HG03135 (cell line): ENCODE results near the gene SCD.
"Not testable (repeated sequence)": the region's sequence is repeated elsewhere in the genome, so short reads cannot be mapped to it uniquely, and the experiment has no call there.

Experiments
- ATAC-seq: cut with Tn5 transposase; IDR thresholded peaks from one replicate; pipeline ENCODE4 v1.9.1; 2021; ENCODE audit warnings: mild to moderate bottlenecking, moderate library complexity; ENCODE audit not compliant: unreplicated experiment

The SCD gene

DNA sequence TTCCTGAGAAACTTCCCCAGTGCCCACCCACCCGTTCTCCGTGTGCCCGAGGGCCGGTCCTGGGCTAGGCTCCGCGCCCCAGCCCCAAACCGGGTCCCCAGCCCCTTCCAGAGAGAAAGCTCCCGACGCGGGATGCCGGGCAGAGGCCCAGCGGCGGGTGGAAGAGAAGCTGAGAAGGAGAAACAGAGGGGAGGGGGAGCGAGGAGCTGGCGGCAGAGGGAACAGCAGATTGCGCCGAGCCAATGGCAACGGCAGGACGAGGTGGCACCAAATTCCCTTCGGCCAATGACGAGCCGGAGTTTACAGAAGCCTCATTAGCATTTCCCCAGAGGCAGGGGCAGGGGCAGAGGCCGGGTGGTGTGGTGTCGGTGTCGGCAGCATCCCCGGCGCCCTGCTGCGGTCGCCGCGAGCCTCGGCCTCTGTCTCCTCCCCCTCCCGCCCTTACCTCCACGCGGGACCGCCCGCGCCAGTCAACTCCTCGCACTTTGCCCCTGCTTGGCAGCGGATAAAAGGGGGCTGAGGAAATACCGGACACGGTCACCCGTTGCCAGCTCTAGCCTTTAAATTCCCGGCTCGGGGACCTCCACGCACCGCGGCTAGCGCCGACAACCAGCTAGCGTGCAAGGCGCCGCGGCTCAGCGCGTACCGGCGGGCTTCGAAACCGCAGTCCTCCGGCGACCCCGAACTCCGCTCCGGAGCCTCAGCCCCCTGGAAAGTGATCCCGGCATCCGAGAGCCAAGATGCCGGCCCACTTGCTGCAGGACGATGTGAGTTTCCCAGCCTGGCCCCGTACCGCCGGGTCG, at the start of gene SCD:
Gene SCD (plus strand): TSS at position 469 of the 803 bp plus-strand sequence. CDS start 272 bp downstream, at position 741.
- peak; percentile 88 for ATAC-seq

DNA sequence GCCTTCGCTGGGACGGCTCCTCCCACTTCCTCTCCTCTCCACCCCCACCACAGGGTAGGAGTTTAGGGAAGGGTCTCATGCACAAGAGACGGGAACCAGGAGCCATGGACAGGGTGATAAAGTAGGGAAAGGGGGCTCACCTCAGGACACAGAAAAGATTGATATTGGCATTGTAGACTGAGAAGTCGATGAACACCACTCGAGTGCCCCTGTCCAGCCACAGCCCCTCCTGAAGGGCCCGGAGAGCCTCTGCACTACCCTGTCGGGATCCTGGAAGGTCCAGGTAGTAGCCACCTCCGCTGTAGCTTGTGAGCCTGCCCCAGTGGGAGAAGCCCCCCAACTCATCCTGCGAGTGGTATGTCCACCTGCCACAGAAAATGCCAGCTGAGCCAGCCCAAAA, 49.8 kb upstream of the SCD start:
- no peak for ATAC-seq

DNA sequence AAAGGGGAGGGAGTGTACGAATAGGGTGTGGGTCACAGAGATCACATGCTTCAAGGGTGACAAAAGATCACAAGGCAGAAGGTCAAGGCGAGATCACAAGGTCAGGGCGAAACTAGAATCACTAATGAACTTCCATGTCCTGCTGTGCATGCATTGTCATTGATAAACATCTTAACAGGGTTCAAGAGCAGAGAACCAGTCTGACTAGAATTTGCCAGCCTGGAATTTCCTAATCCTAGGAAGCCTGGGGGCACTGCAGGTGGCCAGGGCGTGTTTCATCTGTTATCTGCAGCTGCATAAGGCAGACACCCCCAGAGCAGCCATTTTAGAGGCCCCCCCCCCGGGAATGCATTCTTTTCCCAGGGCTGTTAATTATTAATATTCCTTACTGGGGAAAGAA, 45.9 kb upstream of the SCD start:
- not testable (repeated sequence) for ATAC-seq

DNA sequence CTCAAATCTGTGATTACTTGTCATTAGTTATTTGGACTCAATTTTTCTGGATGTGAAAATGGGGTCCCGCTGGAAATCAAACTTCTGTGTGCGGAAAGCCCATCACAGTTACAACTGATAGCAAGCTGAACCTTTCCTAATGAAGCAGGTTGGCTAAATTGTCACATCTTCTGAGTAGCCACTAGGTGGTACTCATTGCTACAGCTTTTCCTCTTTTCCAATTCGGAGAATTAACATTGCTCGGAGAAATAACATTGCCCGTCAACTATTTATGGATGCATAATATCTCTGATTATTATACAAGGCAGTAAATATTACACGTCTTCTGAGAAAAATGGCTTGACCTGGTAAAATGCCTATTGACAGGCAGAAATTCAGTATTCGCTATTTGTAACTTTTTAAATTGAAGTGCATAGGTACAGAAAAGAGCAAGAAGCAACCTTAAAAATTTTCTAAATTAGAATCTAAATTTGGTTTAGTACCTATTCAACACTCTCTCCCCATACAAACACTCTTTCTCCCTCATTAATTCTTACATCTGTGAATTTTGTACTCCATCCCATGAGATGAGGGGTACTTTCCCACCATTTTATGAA, 43.2 kb upstream of the SCD start:
- no peak for ATAC-seq

DNA sequence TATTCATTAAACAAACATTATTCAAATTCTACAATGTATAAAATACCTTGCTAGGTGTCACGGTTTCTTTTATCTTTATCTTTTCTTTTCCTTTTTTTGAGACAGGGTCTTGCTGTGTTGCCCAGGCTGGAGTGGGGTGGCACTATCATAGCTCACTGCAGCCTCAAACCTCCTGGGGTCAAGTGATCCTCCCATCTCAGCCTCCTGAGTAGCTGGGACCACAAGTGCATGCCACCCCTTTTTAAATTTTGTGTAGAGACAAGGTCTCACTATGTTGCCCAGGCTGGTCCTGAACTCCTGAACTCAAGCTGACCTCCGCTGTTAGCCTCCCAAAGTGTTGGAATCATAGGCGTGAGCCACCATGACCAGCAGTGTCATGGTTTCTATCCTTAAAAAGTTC, 42.6 kb upstream of the SCD start:
- ATAC-seq, result no peak

DNA sequence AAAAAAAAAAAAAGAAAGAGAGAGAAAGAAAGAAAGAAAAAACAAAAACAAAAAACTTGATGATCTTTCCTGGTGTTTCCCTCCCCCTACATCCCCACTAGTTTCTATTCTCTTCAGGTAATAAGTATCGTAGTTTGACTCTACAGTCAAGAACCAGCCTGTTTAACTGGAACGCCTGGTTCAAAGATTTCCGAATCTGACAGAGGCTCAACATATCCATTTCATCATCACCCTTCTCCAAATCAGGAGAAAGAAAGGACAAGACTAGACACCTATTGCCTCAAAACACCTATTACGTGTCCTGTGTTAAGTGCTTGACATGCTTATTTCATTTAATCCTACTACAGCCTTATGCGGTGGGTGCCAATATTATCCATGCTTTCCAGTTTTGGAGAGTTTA, 40.2 kb upstream of the SCD start:
- ATAC-seq, result no peak

DNA sequence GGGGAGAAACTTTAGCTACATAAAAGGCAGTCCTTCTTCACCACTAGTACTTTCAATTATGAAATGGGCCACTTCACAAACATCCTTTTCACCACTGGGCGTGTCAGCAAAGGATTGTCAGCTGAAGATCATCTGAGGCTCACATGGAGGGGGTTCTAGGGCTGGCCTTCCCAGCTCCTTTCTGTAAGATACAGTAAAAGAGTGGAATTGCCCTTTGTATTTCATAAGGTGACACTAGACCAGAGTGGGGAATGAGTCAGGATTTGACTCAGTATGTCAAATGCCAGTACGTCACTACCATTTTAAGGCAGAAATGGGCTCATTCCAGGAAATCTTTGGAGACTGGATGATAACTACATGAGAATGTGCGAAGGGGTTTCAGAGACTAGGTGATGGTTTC, 39.3 kb upstream of the SCD start:
- ATAC-seq, result no peak

DNA sequence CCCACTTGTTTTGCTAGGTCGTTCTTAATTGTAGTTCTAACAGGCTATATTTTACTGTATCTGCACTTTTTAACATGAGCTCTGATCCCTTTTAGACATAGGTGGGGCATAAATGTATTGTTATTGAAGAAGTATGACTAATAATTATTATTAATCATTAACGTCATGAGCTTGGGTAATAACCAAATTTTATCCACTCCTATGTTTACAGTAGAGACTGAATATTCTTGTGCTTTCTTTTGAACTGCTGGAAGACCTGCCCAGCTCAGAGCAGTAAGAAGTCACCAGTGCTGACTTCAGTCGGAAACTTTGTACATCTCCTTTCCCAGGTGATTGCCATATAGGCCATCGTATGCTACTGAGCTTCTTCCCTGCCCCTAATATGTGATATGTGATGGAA, 35.7 kb upstream of the SCD start:
- no peak for ATAC-seq

DNA sequence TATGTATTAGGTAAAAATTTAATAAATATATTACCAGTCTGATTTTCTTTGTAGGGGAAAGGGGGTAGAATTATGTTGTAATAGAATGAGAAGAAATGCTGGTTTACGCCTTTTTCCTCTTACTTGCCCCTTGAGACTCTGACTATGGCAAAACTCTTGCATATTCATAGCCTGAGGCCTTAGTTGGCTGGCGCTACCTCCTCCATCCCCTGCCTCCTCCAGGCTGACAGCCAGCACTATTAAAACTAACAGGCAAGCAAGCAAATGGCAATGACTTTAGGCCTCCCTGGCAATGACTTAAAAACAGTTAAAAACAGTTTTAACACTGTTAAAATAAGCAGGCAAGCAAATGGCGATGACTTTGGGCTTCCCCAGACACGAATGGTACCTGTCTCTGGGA, 31.4 kb upstream of the SCD start:
- ATAC-seq, result no peak

DNA sequence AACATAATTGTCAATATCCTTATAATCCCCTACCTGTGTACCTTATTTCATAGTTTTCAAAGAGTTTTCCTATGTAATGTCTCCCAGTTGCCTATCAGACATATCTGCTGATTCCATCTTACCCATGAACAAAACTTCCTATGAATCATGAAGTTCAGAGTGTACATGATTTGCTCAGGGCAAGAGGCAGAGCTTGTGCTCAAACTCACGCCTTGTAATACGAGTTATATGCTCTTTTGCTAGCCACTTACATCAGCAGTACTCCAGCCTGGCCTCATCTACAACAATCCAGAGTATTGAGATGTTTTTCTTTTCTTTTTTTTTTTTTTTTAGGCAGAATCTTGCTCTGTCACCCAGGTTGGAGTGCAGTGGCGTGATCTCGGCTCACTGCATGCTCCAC, 28.8 kb upstream of the SCD start:
- ATAC-seq, result no peak

DNA sequence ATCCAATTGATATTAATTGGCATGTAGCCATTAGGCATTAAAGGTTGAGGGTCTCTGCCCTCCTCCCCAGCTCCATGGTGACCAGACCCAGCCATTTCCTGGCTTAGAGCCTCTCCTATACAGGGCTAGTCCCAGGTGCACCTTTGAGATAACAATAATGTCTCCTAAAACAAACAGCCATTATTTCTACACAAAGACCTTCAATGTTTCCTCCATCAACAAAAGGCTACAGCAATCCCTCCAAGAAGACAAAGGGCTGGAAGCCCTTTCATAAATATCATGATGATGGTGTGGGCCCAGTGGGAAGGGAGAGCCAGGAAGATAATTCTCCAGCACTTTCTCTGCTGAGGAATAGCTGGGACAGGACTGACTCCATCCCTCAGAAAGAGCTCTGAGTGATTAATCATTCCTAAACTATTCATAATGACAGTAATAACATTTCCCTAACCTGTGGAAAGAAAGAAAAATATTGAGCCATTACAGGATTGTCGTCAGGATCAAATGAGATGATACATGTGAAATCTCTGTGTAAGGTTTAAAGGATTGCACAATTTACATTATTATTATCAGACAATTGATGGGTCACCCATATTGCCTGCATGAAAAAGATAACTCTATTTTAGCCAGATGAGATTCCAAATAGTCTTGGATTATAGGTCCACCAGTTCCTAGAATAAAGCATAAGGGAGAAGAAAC, 27.2 kb upstream of the SCD start:
- ATAC-seq, result no peak

DNA sequence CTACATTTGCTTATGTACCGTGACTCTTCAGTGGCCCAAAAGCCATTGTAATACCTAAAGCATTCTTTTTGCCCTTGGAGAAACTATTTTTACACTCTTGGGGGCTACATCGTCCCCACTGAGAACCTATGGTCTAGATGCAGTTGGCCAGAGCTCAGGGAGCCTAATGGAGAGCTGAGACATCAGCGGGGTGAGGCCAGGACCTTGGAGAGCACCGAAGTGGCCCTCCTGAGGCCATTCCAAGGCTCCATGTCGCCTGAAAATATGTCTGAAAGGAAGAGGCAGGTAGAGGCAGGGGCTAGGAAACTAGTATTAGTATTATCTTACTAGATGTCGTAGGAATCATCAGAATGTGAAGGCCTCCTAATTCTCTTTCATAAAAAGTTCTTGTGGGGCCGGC, 21.9 kb upstream of the SCD start:
- no peak for ATAC-seq

DNA sequence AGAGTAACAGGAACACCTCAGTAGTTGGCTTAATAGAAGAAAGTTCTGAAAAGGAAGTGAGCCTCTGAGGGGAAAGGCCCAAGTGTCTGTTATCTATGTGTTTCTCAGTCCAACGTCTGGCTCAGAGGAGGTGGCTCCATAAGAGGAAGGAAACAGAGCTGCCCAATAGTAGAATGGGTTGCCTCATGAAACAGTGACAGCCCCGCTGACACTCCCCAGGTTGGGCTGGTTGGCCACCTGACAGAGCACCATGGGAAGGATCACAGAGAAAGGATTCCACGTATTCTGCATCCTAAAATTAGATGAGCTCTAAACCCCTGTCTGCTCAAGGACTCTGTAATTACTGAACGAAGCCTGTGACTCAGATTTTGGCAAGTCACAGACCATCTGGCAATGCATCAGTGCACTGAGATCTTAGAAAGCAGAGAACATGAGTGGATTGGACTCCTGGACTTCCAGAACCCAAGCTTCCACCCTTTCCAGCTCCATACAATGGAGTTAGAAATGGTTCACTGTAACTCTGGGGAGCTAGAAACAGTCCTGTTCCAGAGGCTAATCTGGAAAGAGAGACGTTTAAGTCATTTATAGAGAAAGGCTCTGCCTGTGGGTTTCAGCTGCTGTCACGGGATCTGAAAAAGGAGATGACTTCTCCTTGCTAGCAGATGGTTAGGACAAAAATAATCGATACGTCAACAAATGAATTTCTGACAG, 19.9 kb upstream of the SCD start:
- peak; percentile 98 for ATAC-seq

DNA sequence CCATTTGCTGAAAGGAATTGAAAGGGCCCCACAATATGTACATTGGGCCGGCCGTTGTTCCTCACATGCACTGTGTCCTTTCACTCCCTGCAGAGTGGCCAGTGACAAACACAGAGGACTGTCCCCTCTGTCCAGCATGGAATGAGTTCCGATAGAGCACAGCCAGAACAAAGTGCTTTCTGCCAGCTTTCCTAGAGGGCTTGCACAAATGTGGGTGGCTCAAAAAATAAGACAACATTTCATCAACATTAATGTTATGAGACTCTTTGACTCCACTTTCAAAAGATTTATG, 19.4 kb upstream of the SCD start:
- ATAC-seq, result no peak

DNA sequence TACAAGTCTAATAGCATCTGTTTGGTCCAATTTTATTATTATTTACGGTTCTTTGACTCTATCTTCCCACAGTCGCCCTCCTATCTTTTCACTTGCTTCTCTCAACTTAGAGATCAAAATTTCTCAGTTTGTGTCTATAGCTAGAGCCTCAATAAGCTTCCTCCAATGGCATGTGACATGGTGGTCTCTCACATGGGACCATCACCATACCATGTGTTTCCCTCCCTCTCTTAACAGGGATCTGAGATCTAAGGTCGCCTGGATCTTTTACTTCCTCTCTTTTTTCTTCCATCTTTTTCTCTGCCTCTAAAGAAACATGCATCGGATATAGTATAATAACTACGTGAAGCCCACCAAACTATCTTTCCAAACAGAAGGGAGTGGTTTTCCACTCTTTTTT, 18.8 kb upstream of the SCD start:
- ATAC-seq, result no peak

DNA sequence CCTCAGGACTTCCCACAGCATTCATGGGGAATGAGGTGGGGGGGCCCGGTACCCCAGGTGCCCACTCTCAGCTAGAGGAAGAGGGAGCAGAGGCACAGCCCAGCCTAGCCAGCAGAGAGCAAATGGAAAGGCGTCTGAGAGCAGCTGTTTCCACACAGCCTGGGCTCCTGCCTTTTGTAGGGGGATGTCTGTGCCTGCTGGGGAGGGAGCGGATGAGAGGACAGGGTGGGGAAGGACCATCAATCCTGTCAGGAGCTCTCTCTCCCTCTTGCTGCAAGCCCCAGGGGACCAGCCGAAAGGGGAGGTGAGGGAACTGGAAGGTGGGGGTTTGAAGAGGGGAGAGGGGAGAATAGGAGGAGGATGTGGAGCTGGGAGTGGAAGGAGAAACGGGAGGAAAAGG, 17.0 kb upstream of the SCD start, which contains the start of gene PKD2L1:
Gene PKD2L1 (minus strand): TSS at position 150 of the 400 bp plus-strand sequence. CDS start 125 bp downstream, at position 25.
- no peak for ATAC-seq

DNA sequence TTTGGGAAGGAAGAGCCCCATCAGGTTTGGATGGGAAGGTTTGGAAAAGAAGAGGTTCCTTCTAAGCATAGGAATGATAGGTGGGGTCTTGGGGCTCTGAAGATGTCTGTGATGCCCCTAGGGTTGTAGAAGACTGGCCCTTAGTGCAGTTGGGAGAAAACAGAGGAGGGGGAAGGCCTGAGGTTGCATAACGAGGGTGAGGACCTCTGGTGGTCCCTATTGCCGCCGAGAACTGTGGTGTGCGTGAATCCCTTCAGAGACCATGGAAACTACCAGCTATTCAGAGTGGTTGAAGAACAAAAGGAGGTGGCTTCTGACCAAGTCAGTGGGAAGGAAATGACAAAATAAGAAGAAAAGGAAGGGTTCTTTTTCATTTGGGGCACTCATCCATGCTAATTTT, 13.9 kb upstream of the SCD start:
- no peak for ATAC-seq

DNA sequence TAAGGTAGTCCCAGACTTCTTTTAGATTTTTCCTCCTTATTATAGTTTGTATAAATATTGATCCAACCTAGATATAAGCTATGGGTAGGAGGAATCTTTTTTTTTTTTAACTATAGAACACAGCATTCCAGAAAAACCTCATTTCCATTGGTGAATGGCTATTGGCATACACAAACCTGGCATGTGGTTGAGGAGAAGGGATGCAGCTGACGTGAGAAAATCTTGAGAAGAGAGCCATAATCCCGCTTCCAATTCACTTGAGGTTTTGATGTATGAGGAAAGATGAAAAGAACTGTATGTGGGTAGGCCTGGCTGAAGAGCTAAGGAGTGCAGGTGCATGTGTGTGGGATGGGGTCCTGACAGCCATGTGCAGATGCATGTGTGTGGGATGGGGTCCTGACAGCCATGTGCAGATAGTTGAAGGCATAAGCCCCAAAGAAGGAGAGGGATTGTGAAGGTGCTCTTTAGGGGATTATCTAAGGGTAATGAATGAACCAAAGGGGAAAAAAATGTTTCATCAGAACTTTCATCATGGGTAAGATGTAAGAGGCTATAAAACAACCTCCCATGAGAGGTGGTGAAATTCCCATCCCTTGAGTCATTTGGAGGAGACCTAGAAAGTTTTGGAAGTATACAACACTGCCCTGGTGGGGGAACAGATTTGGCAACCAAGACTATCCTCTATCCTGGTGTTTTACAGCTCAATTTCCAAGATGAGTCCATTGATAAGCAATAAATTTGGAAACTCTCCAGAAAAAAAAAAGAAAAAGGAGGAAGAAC, 13.2 kb upstream of the SCD start:
- no peak for ATAC-seq

DNA sequence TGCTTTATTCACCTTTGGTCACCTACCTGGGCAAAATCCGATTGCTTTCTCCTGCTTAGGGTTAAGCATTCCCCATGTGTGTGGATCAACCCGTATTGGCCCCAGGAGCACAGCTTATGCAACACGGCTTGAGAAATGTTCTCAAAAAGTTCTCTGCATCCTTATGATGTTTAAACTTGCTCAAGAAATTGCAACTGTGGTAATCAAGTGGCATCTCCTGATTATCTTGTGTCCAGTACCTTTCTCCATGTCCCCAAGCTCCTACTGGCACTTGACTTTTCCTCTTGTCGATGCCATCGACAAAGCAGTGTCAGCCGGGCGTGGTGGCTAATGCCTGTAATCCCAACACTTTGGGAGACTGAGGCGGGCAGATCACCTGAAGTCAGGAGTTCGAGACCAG, 12.3 kb upstream of the SCD start:
- ATAC-seq, result no peak

DNA sequence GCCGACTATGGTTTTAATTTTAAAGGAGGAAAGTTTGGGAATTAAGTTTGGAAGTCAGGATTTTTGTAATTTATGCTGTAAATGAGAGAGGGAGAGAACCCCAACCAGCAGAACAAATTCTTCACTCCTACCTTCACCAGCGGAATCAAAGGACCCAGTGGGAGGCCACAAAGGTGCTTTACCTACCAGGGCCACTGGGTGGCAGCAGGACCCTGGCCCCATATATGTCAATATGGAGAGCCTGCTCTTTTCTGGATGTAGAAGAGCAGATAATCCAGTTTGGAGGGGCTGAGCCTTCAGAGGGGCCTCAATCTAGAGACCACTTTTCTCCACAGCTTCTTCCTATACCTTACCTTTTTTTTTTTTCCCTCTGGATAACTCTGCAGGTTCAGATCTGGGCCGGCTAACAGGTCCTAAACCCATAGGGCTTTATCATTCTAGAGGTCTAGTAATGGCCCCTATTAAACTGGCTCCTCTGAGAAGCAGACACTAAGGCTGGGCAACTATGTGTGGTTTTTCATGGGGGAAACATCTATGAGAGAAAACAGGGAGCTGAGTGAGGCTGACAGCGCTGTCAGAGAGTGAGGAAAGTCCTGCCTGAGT, 8.5 kb upstream of the SCD start:
- ATAC-seq, result no peak
